A549 (cell line): ENCODE results near the gene COL19A1. TPM values are rescaled to one million over a fixed set of nuclear protein-coding genes. Genes with fewer than 3 reads are reported as not detected.

Experiments used
- ATAC-seq, 2 experiments: fragments of 200-7000 bp in 1 of 2; fragments of >200 bp in 1 of 2; cut with Nextera tagmentation in 1 of 2; cut with Tn5 transposase in 1 of 2; 3 replicates each; pipeline versions ENCODE4 v1.8.0 to v1.9.1; 2018 to 2020; ENCODE audit warnings: mild to moderate bottlenecking in 1 of 2, moderate library complexity in 1 of 2
- CTCF ChIA-PET: fragments of 300-600 bp; sonication (Branson Sonifier 250); formaldehyde crosslinking; extraction: SDS; loops from one replicate; lab custom pipeline; 2021; ENCODE audit warnings: antibody characterized with exemption, inconsistent platforms; lab: Yijun Ruan, JAX
- POLR2A ChIA-PET: fragments of 350-600 bp; formaldehyde crosslinking; extraction: SDS; loops from one replicate; lab custom pipeline; 2021; ENCODE audit warnings: antibody characterized with exemption, inconsistent platforms; lab: Yijun Ruan, JAX
- DNase-seq, 2 experiments: peaks; one replicate each; pipeline versions ENCODE4 v3.0.0 to v3.0.0-alpha.2; 2011 to 2016; ENCODE audit warnings: low read depth in 1 of 2, low spot score in 1 of 2
- FAIRE-seq: peaks from 2 replicates; lab custom pipeline; 2011; peaks lifted over from hg19 to GRCh38; lab: Jason Lieb, UNC
- H3K27ac ChIP-seq, 2 experiments: fragments of >200 bp; sonication (Bioruptor Twin); formaldehyde crosslinking; 3 replicates each; pipeline ENCODE4 v1.5.1; 2016 to 2017
- H3K4me1 ChIP-seq: fragments of >200 bp; sonication (Bioruptor Twin); formaldehyde crosslinking; 3 replicates; pipeline ENCODE4 v1.6.1; 2016
- H3K4me2 ChIP-seq: fragments of >200 bp; sonication (Bioruptor Twin); formaldehyde crosslinking; 3 replicates; pipeline ENCODE4 v1.6.1; 2016
- H3K4me3 ChIP-seq: fragments of >200 bp; sonication (Bioruptor Twin); formaldehyde crosslinking; 3 replicates; pipeline ENCODE4 v1.5.1; 2016
- H3K9me3 ChIP-seq: fragments of >200 bp; sonication (Bioruptor Twin); formaldehyde crosslinking; 3 replicates; pipeline ENCODE4 v1.6.1; 2016
- BCL3 ChIP-seq: fragments of >200 bp; sonication (Bioruptor Twin); formaldehyde crosslinking; IDR thresholded peaks from 3 replicates; pipeline ENCODE4 v1.6.1; 2016
- CBX8 ChIP-seq: fragments of 200-600 bp; sonication (generic); IDR thresholded peaks from 2 replicates; pipeline ENCODE4 v1.6.1; 2016
- EHF ChIP-seq: fragments of 250-450 bp; sonication (Bioruptor Pico); IDR thresholded peaks from 2 replicates; pipeline ENCODE4 v1.5.0; 2020; ENCODE audit warnings: mild to moderate bottlenecking
- EP300 ChIP-seq, 2 experiments: fragments of >200 bp; sonication (Bioruptor Twin); formaldehyde crosslinking; IDR thresholded peaks; 2 replicates in 1 of 2; 3 replicates in 1 of 2; pipeline ENCODE4 v1.6.1; 2016 to 2017
- FOSL2 ChIP-seq, 2 experiments: fragments of 450-650 bp in 1 of 2; fragments of >200 bp in 1 of 2; sonication (Bioruptor Twin) in 1 of 2; formaldehyde crosslinking; IDR thresholded peaks; 2 replicates each; pipeline versions ENCODE4 v1.5.0 to v1.6.1; 2016 to 2020; ENCODE audit warnings: mild to moderate bottlenecking in 1 of 2, moderate library complexity in 1 of 2
- KDM1A ChIP-seq: fragments of 200-600 bp; sonication (generic); IDR thresholded peaks from 2 replicates; pipeline ENCODE4 v1.6.1; 2016; ENCODE audit warnings: low read depth, mild to moderate bottlenecking
- MAFK ChIP-seq: fragments of 450-650 bp; IDR thresholded peaks from 2 replicates; pipeline ENCODE4 v1.6.1; 2014; ENCODE audit not compliant: partially characterized antibody
- MAX ChIP-seq: IDR thresholded peaks from 2 replicates; pipeline ENCODE4 v1.6.1; 2012
- MAZ ChIP-seq: fragments of 150-350 bp; IDR thresholded peaks from 2 replicates; pipeline ENCODE4 v1.6.1; 2014; ENCODE audit warnings: antibody characterized with exemption, low read depth, low read length, borderline replicate concordance
- NR3C1 ChIP-seq: fragments of >200 bp; sonication (Bioruptor Twin); formaldehyde crosslinking; IDR thresholded peaks from 3 replicates; pipeline ENCODE4 v1.6.1; 2017
- PBX3 ChIP-seq: IDR thresholded peaks from 2 replicates; pipeline ENCODE4 v1.6.1; 2012
- REST ChIP-seq: fragments of 200-600 bp; sonication (generic); IDR thresholded peaks from 2 replicates; pipeline ENCODE4 v1.6.1; 2016; ENCODE audit warnings: antibody characterized with exemption, mild to moderate bottlenecking, moderate library complexity
- ZFP36 ChIP-seq: fragments of 450-650 bp; IDR thresholded peaks from 2 replicates; pipeline ENCODE4 v1.6.1; 2014; ENCODE audit warnings: borderline replicate concordance; ENCODE audit not compliant: partially characterized antibody
- WGBS: methylation state at CpG from one replicate; pipeline ENCODE4 v1.1.6; 2017; ENCODE audit errors: missing lambda C conversion rate; 5-methylcytosine and 5-hydroxymethylcytosine counted together
- polyA plus RNA-seq, 4 experiments: library from polyadenylated mRNA; depleted of rRNA in 3 of 4; stranded (reverse); fragments of >200 nt; fragmentation: RNase III in 1 of 4; extraction: RNeasy Plus Mini Kit Qiagen cat#74134 plus additional on column Dnase treatment in 1 of 4; gene quantifications; 2 replicates in 3 of 4; 3 replicates in 1 of 4; pipeline ENCODE4 v1.2.3, GENCODE V29; 2011 to 2017

The COL19A1 gene
- polyA plus RNA-seq, 2 of the 4 experiments (the other 2 are of a cell fraction), result not detected

- no peak for TF ChIP-seq REST
- TF ChIP-seq MAFK, result no peak
- no peak for TF ChIP-seq EHF (CRISPR knock-in tag)
Measured at GRCh38 chr6:70221715-70222438, 355.5 kb downstream of the COL19A1 start (continued).

GRCh38 chr6:70222439-70222749 lies 356.0 kb downstream of the COL19A1 start:
- H3K4me2 ChIP-seq, result no peak overlapping the region
- no peak for TF ChIP-seq CBX8
- no peak for TF ChIP-seq ZFP36
- TF ChIP-seq MAX, result no peak
- TF ChIP-seq EP300 (IDR thresholded peaks at IDR 0.05), result no peak
- TF ChIP-seq, all 56 proteins: peak for 0
- no peak for ATAC-seq
- Histone ChIP-seq H3K4me1 (no peaks in the 10 kb centered on the region), H3K27ac (no peak overlapping the region), H3K9me3 (no peaks in the 10 kb centered on the region), H3K4me3 (no peak overlapping the region)
- WGBS, result 54% methylated on average over 2 of the region's 2 CpGs
- FAIRE-seq, result no peak
- no peak for DNase-seq
- POLR2A ChIA-PET, result no interaction called here
- CTCF ChIA-PET, result interaction anchor here (2.2 kb wide), 1 partner anchor 733 kb away, joined by 14 read pairs; the partner anchor contains the start of gene B3GAT2

- no peak overlapping the region for H3K27ac ChIP-seq
- CTCF ChIA-PET, result interaction anchor here (1.1 kb wide), 1 partner anchor 788 kb away, joined by 3 read pairs; no protein-coding TSS in a partner anchor
- POLR2A ChIA-PET, result no interaction called here
- ATAC-seq, result no peak
- FAIRE-seq, result no peak
- H3K4me3 ChIP-seq, result no peak overlapping the region
- H3K4me2 ChIP-seq, result no peak overlapping the region
- H3K9me3 ChIP-seq, result no peaks in the 10 kb centered on the region
- TF ChIP-seq NR3C1 (no peak), PBX3 (no peak), MAX (no peak), FOSL2 (IDR thresholded peaks at IDR 0.05) (no peak), FOSL2 (CRISPR knock-in tag; IDR thresholded peaks at IDR 0.05) (no peak), EP300 (IDR thresholded peaks at IDR 0.05) (no peak), MAZ (no peak), BCL3 (no peak), REST (no peak), KDM1A (no peak)
- TF ChIP-seq, all 56 proteins: peak for 0
- no peak for DNase-seq
- WGBS, result 100% methylated on average over 2 of the region's 2 CpGs
- H3K4me1 ChIP-seq, result no peaks in the 10 kb centered on the region
Measured at GRCh38 chr6:70225055-70225454, 358.7 kb downstream of the COL19A1 start.
